Neuronal stem cell (in vitro differentiated cells): Measurements from ENCODE around the gene SMARCD3.

ENCODE experiments used
- DNase-seq: peaks from one replicate; pipeline ENCODE4 v3.0.0-alpha.2; 2013; ENCODE audit warnings: low spot score
- H2AFZ ChIP-seq: one replicate; pipeline ENCODE4 v1.6.1; 2013; ENCODE audit warnings: mild to moderate bottlenecking, low read length, inconsistent platforms
- H2AK5ac ChIP-seq: 2 replicates; pipeline ENCODE4 v1.6.1; 2013; ENCODE audit warnings: low read depth, mild to moderate bottlenecking, inconsistent platforms, low read length, moderate library complexity, mixed read lengths
- H2BK120ac ChIP-seq: 2 replicates; pipeline ENCODE4 v1.6.1; 2013; ENCODE audit warnings: low read depth, mild to moderate bottlenecking, inconsistent platforms, low read length, moderate library complexity, mixed read lengths
- H2BK12ac ChIP-seq: one replicate; pipeline ENCODE4 v1.6.1; 2013; ENCODE audit warnings: low read length, inconsistent platforms
- H2BK15ac ChIP-seq: 2 replicates; pipeline ENCODE4 v1.6.1; 2013; ENCODE audit warnings: mild to moderate bottlenecking, low read length, inconsistent platforms, mixed read lengths
- H2BK5ac ChIP-seq: one replicate; pipeline ENCODE4 v1.6.1; 2013; ENCODE audit warnings: inconsistent platforms, mild to moderate bottlenecking, low read length, moderate library complexity
- H3K14ac ChIP-seq: one replicate; pipeline ENCODE4 v1.6.1; 2013; ENCODE audit warnings: low read length, inconsistent platforms
- H3K18ac ChIP-seq: 2 replicates; pipeline ENCODE4 v1.6.1; 2013; ENCODE audit warnings: low read length, inconsistent platforms
- H3K23ac ChIP-seq: 2 replicates; pipeline ENCODE4 v1.6.1; 2013; ENCODE audit warnings: low read depth, mild to moderate bottlenecking, mixed read lengths, low read length, inconsistent platforms; ENCODE audit not compliant: poor library complexity
- H3K27ac ChIP-seq: replicated peaks from 3 replicates; pipeline ENCODE4 v1.5.1; 2013; ENCODE audit warnings: low read length, inconsistent platforms
- H3K27me3 ChIP-seq, 3 experiments: 2 replicates each; pipeline ENCODE4 v1.6.1; 2013; ENCODE audit warnings: low read length in 3 of 3, mild to moderate bottlenecking in 2 of 3, inconsistent platforms in 1 of 3, low read depth in 1 of 3, mixed read lengths in 1 of 3, moderate library complexity in 1 of 3; ENCODE audit not compliant: control insufficient read depth in 3 of 3, insufficient read depth in 3 of 3
- H3K36me3 ChIP-seq, 2 donors: replicated peaks in 1 of 2; 2 replicates each; pipeline ENCODE4 v1.6.1; 2013; ENCODE audit warnings: low read length in 2 of 2; ENCODE audit not compliant: control insufficient read depth in 2 of 2, insufficient read depth in 2 of 2
- H3K4ac ChIP-seq: 2 replicates; pipeline ENCODE4 v1.6.1; 2013; ENCODE audit warnings: inconsistent platforms, mild to moderate bottlenecking, low read length, moderate library complexity
- H3K4me1 ChIP-seq, 2 donors: 1 replicate in 1 of 2; 2 replicates in 1 of 2; pipeline ENCODE4 v1.6.1; 2013; ENCODE audit warnings: low read length in 2 of 2, low read depth in 1 of 2; ENCODE audit not compliant: control insufficient read depth in 2 of 2, insufficient read depth in 1 of 2
- H3K4me2 ChIP-seq: one replicate; pipeline ENCODE4 v1.6.1; 2013; ENCODE audit warnings: mild to moderate bottlenecking, low read length, inconsistent platforms; ENCODE audit not compliant: insufficient read depth, poor library complexity, severe bottlenecking
- H3K4me3 ChIP-seq, 2 donors: 2 replicates each; pipeline ENCODE4 v1.5.1; 2013; ENCODE audit warnings: low read length in 2 of 2, mild to moderate bottlenecking in 2 of 2, inconsistent platforms in 1 of 2, moderate library complexity in 1 of 2
- H3K79me1 ChIP-seq: one replicate; pipeline ENCODE4 v1.6.1; 2013; ENCODE audit warnings: low read depth, mild to moderate bottlenecking, inconsistent platforms, low read length, moderate library complexity
- H3K9ac ChIP-seq: one replicate; pipeline ENCODE4 v1.6.1; 2013; ENCODE audit warnings: mild to moderate bottlenecking, low read depth, low read length, inconsistent platforms; ENCODE audit not compliant: poor library complexity
- H3K9me3 ChIP-seq, 2 donors: replicated peaks in 1 of 2; 2 replicates each; pipeline versions ENCODE3 to v1.6.1; 2013; ENCODE audit warnings: low read length in 2 of 2, mild to moderate bottlenecking in 2 of 2, inconsistent platforms in 1 of 2, low read depth in 1 of 2, mixed read lengths in 1 of 2, moderate library complexity in 1 of 2; ENCODE audit not compliant: control insufficient read depth in 2 of 2, insufficient read depth in 1 of 2
- H4K8ac ChIP-seq: one replicate; pipeline ENCODE4 v1.6.1; 2013; ENCODE audit warnings: low read depth, mild to moderate bottlenecking, inconsistent platforms, low read length, moderate library complexity
- H4K91ac ChIP-seq: one replicate; pipeline ENCODE4 v1.6.1; 2013; ENCODE audit warnings: low read length, low read depth, mild to moderate bottlenecking, inconsistent platforms; ENCODE audit not compliant: poor library complexity
- whole genome bisulfite sequencing, 2 donors: extraction: QIAGEN DNeasy Blood & Tissue Kit; methylation state at CpG; one replicate each; pipeline ENCODE4 v1.1.7; 2013; ENCODE audit warnings: missing lambda C conversion rate in 2 of 2, mixed read lengths in 1 of 2; ENCODE audit not compliant: insufficient read length in 2 of 2, insufficient replicate concordance in 1 of 2; ENCODE audit errors: extremely low coverage in 2 of 2; 5-methylcytosine and 5-hydroxymethylcytosine counted together

SMARCD3 gene

DNA sequence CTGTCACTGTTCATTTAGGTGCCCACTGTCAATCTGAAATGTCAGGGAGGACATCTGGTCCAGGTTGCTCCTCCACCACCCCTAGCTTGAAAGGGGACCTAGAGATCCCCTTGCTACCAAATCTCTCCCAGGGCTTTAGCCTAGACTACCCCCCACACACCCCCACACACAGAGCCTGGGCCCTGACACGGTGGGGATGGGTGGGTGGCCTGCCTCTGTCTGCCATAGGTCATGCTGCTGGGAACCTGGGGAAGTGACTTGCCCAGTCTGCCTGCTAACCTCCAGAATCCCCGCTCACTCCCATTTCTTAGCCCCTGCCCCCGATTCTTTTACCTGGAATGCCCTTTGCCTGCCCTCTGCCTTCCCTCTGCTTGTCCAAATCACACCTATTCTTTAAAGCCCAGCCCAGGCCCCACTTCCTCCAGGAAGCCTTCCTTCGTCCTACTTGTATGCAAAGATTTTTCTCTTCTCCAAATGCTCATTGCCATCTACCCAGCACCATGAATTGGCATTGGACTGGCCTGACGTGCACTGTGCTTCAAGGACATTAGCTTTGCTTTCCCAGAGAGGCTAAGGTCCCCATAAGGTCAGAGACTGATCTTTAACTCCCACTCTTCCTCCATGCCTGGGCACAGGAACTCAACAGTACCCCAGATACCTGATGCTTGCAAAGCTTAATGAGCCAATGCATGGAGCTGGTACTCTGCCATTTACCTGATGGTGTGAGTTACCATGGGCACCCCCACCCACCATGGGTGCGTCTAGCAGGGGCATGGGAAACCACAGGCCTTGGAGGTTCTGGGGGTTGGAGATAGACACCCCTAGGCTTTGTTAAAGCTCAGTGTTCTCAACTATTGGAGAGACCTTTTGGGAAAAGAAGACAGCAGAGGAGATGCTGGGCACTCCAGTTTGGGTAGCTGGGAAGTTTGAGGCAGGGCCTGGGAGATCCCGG is 2.0 kb upstream of the SMARCD3 start:
- no peaks in the 10 kb centered on the region for H3K9me3 ChIP-seq
- peaks cover 40 to 52% of the 10 kb centered on the region in 2 donors for H3K4me1 ChIP-seq
- no peaks in the 10 kb centered on the region for H3K36me3 ChIP-seq
- no peak overlapping the region for H2BK120ac ChIP-seq
- H3K27ac ChIP-seq, result no peak overlapping the region
- H3K4ac ChIP-seq, result no peak overlapping the region
- no peak overlapping the region for H3K9ac ChIP-seq
- no peak overlapping the region for H3K14ac ChIP-seq
- H4K91ac ChIP-seq, result no peak overlapping the region
- no CpG with 5 or more reads among the region's 7 CpGs for WGBS, 2 donors
- no peak overlapping the region for H4K8ac ChIP-seq
- no peak overlapping the region for H3K4me2 ChIP-seq
- H3K79me1 ChIP-seq, result no peaks in the 10 kb centered on the region
- no peak for DNase-seq
- no peak overlapping the region for H3K18ac ChIP-seq
- no peak overlapping the region for H2BK12ac ChIP-seq
- H3K27me3 ChIP-seq, result peaks cover 0 to 23% (median 2%) of the 10 kb centered on the region in 3 experiments
- H2BK5ac ChIP-seq, result peak overlapping the region; percentile 84
- H2BK15ac ChIP-seq, result peak overlapping the region; percentile 11
- H3K23ac ChIP-seq, result no peak overlapping the region
- H2AFZ ChIP-seq, result peak overlapping the region; percentile 93
- peak overlapping the region; percentile 64 for H2AK5ac ChIP-seq
- H3K4me3 ChIP-seq, result peak overlapping the region in 1 of 2 donors; percentile 87

DNA sequence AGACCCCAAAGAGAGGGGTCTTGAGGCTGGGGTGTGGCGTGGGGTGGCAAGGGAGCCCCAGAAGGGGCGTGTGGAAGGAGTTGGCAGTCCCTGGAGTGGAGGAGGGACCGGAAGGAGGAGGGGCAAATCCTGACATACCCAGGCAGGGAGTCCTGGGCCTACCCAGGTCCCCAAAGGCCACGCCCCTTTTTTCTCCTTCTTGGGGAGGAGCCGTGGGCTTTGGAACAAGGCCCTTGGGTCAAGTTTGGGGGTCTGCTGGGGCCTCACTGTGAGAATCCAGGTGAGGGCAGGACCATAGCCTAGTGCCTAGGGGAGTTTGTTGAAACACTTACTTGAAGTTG is 1.2 kb upstream of the SMARCD3 start:
- Histone ChIP-seq H3K4me3 (peak overlapping the region in 1 of 2 donors; percentile 62), H3K79me1 (no peaks in the 10 kb centered on the region), H3K27ac (no peak overlapping the region), H3K9ac (no peak overlapping the region), H2AK5ac (no peak overlapping the region), H3K36me3 (no peaks in the 10 kb centered on the region), H2BK15ac (no peak overlapping the region), H2AFZ (peak overlapping the region; percentile 93), H3K27me3 (peaks cover 0 to 29% (median 0%) of the 10 kb centered on the region in 3 experiments), H2BK12ac (no peak overlapping the region), H3K14ac (no peak overlapping the region), H2BK120ac (no peak overlapping the region), H2BK5ac (no peak overlapping the region), H3K18ac (no peak overlapping the region), H3K4me1 (peaks cover 45 to 52% of the 10 kb centered on the region in 2 donors), H3K23ac (no peak overlapping the region), H4K91ac (no peak overlapping the region), H3K4me2 (no peak overlapping the region), H4K8ac (no peak overlapping the region), H3K9me3 (no peaks in the 10 kb centered on the region), H3K4ac (no peak overlapping the region)
- peak; percentile 27 for DNase-seq
- no CpG with 5 or more reads among the region's 5 CpGs for WGBS, 2 donors

DNA sequence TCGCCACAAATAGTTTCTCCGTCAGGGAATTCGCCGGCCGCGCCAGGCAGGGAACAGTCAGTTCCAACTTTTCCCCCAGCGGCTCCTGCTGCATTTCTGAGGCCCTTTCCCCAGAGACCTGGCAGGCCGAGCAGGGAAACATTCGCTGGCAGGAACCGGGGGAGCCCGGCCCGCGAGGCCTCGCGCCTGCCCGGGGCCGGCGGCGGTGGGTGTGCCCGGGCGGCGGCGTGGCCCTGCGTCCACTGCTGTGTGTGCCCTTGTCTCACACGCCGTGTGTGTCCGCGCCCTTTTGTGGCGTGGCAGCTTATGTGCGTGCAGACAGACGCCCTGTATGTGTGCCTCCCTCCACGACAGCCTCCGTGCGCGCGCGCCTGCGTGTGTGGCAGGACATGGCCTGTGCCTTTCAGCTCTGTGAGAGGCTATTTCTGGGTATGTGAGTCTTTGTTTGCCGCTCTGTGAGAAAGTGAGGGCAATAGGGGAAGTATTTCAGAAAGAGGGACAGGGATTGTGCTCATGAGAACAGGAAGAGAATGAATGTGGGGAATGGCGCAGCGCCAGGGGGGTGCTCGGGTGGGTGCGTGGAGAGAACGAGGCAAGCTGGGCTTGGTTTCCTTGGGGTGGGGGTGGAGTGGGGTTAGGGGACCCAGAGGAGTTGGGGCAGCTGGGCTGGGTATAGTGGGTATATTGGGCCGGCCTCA is 689 bp upstream of the SMARCD3 start:
- Histone ChIP-seq H3K4me2 (peak overlapping the region; percentile 95), H3K4me3 (peak overlapping the region; percentile 47 to 62), H2BK15ac (peak overlapping the region; percentile 97), H2AK5ac (peak overlapping the region; percentile 90), H2AFZ (peak overlapping the region; percentile 93), H4K8ac (no peak overlapping the region), H3K4ac (peak overlapping the region; percentile 66), H3K14ac (no peak overlapping the region), H3K27ac (peak overlapping the region; percentile 47), H2BK120ac (no peak overlapping the region), H3K9me3 (no peaks in the 10 kb centered on the region), H4K91ac (no peak overlapping the region), H3K27me3 (peaks cover 0 to 29% (median 0%) of the 10 kb centered on the region in 3 experiments), H2BK5ac (no peak overlapping the region), H3K79me1 (no peaks in the 10 kb centered on the region), H3K23ac (peak overlapping the region; percentile 95), H3K36me3 (no peaks in the 10 kb centered on the region), H3K9ac (peak overlapping the region; percentile 94), H3K18ac (peak overlapping the region; percentile 99), H3K4me1 (peaks cover 47 to 52% of the 10 kb centered on the region in 2 donors), H2BK12ac (peak overlapping the region; percentile 100)
- WGBS, 2 donors, result no CpG with 5 or more reads among the region's 45 CpGs
- peak; percentile 37 for DNase-seq
